ENCODE data around the gene LLGL1.

The LLGL1 gene

GRCh38 chr17:18217412-18218015 lies 7.9 kb upstream of the LLGL1 start:
- Histone ChIP-seq H3K4me3 (ENCODE audit: insufficient read depth, low read length, poor library complexity, severe bottlenecking) (no peak overlapping the region), H3K36me3 (ENCODE audit: low read length) (no peaks in the 10 kb centered on the region), H3K9ac (ENCODE audit: low read length) (no peak overlapping the region), H3K4me2 (ENCODE audit: low read depth, low read length, poor library complexity, severe bottlenecking) (no peak overlapping the region), H3K9me3 (ENCODE audit: insufficient read depth, low read length) (no peaks in the 10 kb centered on the region), H3K27me3 (ENCODE audit: low read length) (no peaks in the 10 kb centered on the region), H3F3A (ENCODE audit: insufficient read depth) (0 out of 2 replicates have a peak, but pooled peaks cover under 1% of the 10 kb centered on the region), H3K27ac (ENCODE audit: low read depth, low read length) (no peak overlapping the region), H3K9me2 (replicated peaks; ENCODE audit: insufficient read depth, low read length) (no peaks in the 10 kb centered on the region), H3K79me2 (ENCODE audit: insufficient read depth, low read length) (no peaks in the 10 kb centered on the region), H2AFZ (ENCODE audit: low read depth, low read length, severe bottlenecking) (no peak overlapping the region), H4K20me1 (ENCODE audit: low read depth, low read length) (no peaks in the 10 kb centered on the region)
- TF ChIP-seq CTCF (IDR thresholded peaks at IDR 0.05; ENCODE audit: insufficient read depth, low read length, poor library complexity, severe bottlenecking) (peak; percentile 89), EZH2phosphoT487 (conservative IDR thresholded peaks at IDR 0.05; ENCODE audit: low read length) (no peak)

GRCh38 chr17:18218756-18219415 lies 6.5 kb upstream of the LLGL1 start:
- no peaks in the 10 kb centered on the region for H3K36me3 ChIP-seq (ENCODE audit: low read length)
- no peaks in the 10 kb centered on the region for H3K27me3 ChIP-seq (ENCODE audit: low read length)
- no peak overlapping the region for H3K27ac ChIP-seq (ENCODE audit: low read depth, low read length)
- no peak overlapping the region for H3K4me2 ChIP-seq (ENCODE audit: low read depth, low read length, poor library complexity, severe bottlenecking)
- H3K79me2 ChIP-seq (ENCODE audit: insufficient read depth, low read length), result no peaks in the 10 kb centered on the region
- H3K9me2 ChIP-seq (replicated peaks; ENCODE audit: insufficient read depth, low read length), result no peaks in the 10 kb centered on the region
- no peaks in the 10 kb centered on the region for H4K20me1 ChIP-seq (ENCODE audit: low read depth, low read length)
- no peak overlapping the region for H3K4me3 ChIP-seq (ENCODE audit: insufficient read depth, low read length, poor library complexity, severe bottlenecking)
- H3K9ac ChIP-seq (ENCODE audit: low read length), result no peak overlapping the region
- H3K9me3 ChIP-seq (ENCODE audit: insufficient read depth, low read length), result no peaks in the 10 kb centered on the region
- H2AFZ ChIP-seq (ENCODE audit: low read depth, low read length, severe bottlenecking), result no peak overlapping the region
- TF ChIP-seq CTCF (IDR thresholded peaks at IDR 0.05; ENCODE audit: insufficient read depth, low read length, poor library complexity, severe bottlenecking) (no peak), EZH2phosphoT487 (conservative IDR thresholded peaks at IDR 0.05; ENCODE audit: low read length) (no peak)
- H3F3A ChIP-seq (ENCODE audit: insufficient read depth), result no peaks in the 10 kb centered on the region

- no peaks in the 10 kb centered on the region for H3F3A ChIP-seq (ENCODE audit: insufficient read depth)
- TF ChIP-seq CTCF (IDR thresholded peaks at IDR 0.05; ENCODE audit: insufficient read depth, low read length, poor library complexity, severe bottlenecking), result no peak
- TF ChIP-seq EZH2phosphoT487 (conservative IDR thresholded peaks at IDR 0.05; ENCODE audit: low read length), result no peak
- no peaks in the 10 kb centered on the region for H3K9me3 ChIP-seq (ENCODE audit: insufficient read depth, low read length)
- no peaks in the 10 kb centered on the region for H3K79me2 ChIP-seq (ENCODE audit: insufficient read depth, low read length)
- H3K27ac ChIP-seq (ENCODE audit: low read depth, low read length), result no peak overlapping the region
- H2AFZ ChIP-seq (ENCODE audit: low read depth, low read length, severe bottlenecking), result no peak overlapping the region
- H4K20me1 ChIP-seq (ENCODE audit: low read depth, low read length), result no peaks in the 10 kb centered on the region
- no peak overlapping the region for H3K4me3 ChIP-seq (ENCODE audit: insufficient read depth, low read length, poor library complexity, severe bottlenecking)
- no peak overlapping the region for H3K9ac ChIP-seq (ENCODE audit: low read length)
- no peak overlapping the region for H3K4me2 ChIP-seq (ENCODE audit: low read depth, low read length, poor library complexity, severe bottlenecking)
- H3K36me3 ChIP-seq (ENCODE audit: low read length), result no peaks in the 10 kb centered on the region
- no peaks in the 10 kb centered on the region for H3K9me2 ChIP-seq (replicated peaks; ENCODE audit: insufficient read depth, low read length)
- no peaks in the 10 kb centered on the region for H3K27me3 ChIP-seq (ENCODE audit: low read length)
Observed at GRCh38 chr17:18224053-18224386, 1.4 kb upstream of the LLGL1 start.

Measured in SU-DHL-6 (cell line).